Activated naive CD8-positive, alpha-beta T cell treated with anti-CD3 and anti-CD28 coated beads for 36 hours (primary cell): ENCODE results near the gene PBX1. TPM values are rescaled to one million over a fixed set of nuclear protein-coding genes. Genes with fewer than 3 reads are reported as not detected.

Source experiments
- DNase-seq: peaks from one replicate; pipeline ENCODE4 v3.0.0; 2021
- H3K27ac Mint-ChIP-seq: one replicate; pipeline ENCODE4 v1.8.0; 2022; ENCODE audit warnings: mild to moderate bottlenecking, moderate library complexity, mixed read lengths
- H3K27me3 Mint-ChIP-seq: one replicate; pipeline ENCODE4 v1.8.0; 2022; ENCODE audit warnings: mild to moderate bottlenecking, mixed read lengths
- H3K36me3 Mint-ChIP-seq: one replicate; pipeline ENCODE4 v1.8.0; 2021; ENCODE audit warnings: mild to moderate bottlenecking, mixed read lengths
- H3K4me1 Mint-ChIP-seq: one replicate; pipeline ENCODE4 v1.8.0; 2021; ENCODE audit warnings: mixed read lengths
- H3K4me3 Mint-ChIP-seq: one replicate; pipeline ENCODE4 v1.8.0; 2022; ENCODE audit warnings: mild to moderate bottlenecking, moderate library complexity, mixed read lengths
- H3K9me3 Mint-ChIP-seq: one replicate; pipeline ENCODE4 v1.8.0; 2022; ENCODE audit warnings: mixed read lengths
- total RNA-seq, 2 experiments: library from RNA; stranded (reverse); gene quantifications; one replicate each; pipeline ENCODE4 v1.2.3, GENCODE V29; 2021

Gene PBX1
- total RNA-seq, 2 experiments from 2014 or later: 0.04 TPM; not detected in 1

GRCh38 chr1:164804366-164804765, 245.4 kb downstream of the PBX1 start:
- no peaks in the 10 kb centered on the region for H3K36me3 Mint-ChIP-seq
- peaks cover 4% of the 10 kb centered on the region for H3K27me3 Mint-ChIP-seq
- no peak overlapping the region for H3K27ac Mint-ChIP-seq
- H3K4me1 Mint-ChIP-seq: no peaks in the 10 kb centered on the region
- DNase-seq: no peak
- H3K4me3 Mint-ChIP-seq: no peak overlapping the region
- H3K9me3 Mint-ChIP-seq: no peaks in the 10 kb centered on the region

GRCh38 chr1:164805399-164805798, 246.4 kb downstream of the PBX1 start:
- Mint-ChIP-seq H3K4me1 (no peaks in the 10 kb centered on the region), H3K4me3 (no peak overlapping the region), H3K36me3 (no peaks in the 10 kb centered on the region), H3K27me3 (peaks cover 4% of the 10 kb centered on the region), H3K9me3 (no peaks in the 10 kb centered on the region), H3K27ac (no peak overlapping the region)
- DNase-seq: no peak

- no peak overlapping the region for H3K27ac Mint-ChIP-seq
These were observed 247.5 kb downstream of the PBX1 start for GRCh38 chr1:164806531-164806930.

GRCh38 chr1:164813776-164814175, 254.8 kb downstream of the PBX1 start:
- Mint-ChIP-seq H3K27me3 (no peaks in the 10 kb centered on the region), H3K4me1 (no peaks in the 10 kb centered on the region), H3K36me3 (no peaks in the 10 kb centered on the region), H3K9me3 (no peaks in the 10 kb centered on the region), H3K27ac (no peak overlapping the region), H3K4me3 (no peak overlapping the region)
- no peak for DNase-seq

More at GRCh38 chr1:164806531-164806930, 247.5 kb downstream of the PBX1 start:
- Mint-ChIP-seq H3K36me3 (no peaks in the 10 kb centered on the region), H3K27me3 (peaks cover 4% of the 10 kb centered on the region), H3K4me3 (no peak overlapping the region), H3K4me1 (no peaks in the 10 kb centered on the region), H3K9me3 (no peaks in the 10 kb centered on the region)
- no peak for DNase-seq

GRCh38 chr1:164821648-164822047, 262.7 kb downstream of the PBX1 start:
- Mint-ChIP-seq H3K9me3 (no peaks in the 10 kb centered on the region), H3K36me3 (no peaks in the 10 kb centered on the region), H3K27ac (no peak overlapping the region), H3K27me3 (no peaks in the 10 kb centered on the region), H3K4me3 (no peak overlapping the region), H3K4me1 (no peaks in the 10 kb centered on the region)
- DNase-seq: no peak

GRCh38 chr1:164823486-164824279, 264.7 kb downstream of the PBX1 start:
- Mint-ChIP-seq H3K36me3 (no peaks in the 10 kb centered on the region), H3K27me3 (no peaks in the 10 kb centered on the region), H3K9me3 (no peaks in the 10 kb centered on the region)

GRCh38 chr1:164824542-164824941, 265.6 kb downstream of the PBX1 start:
- no peak for DNase-seq
- H3K9me3 Mint-ChIP-seq: no peaks in the 10 kb centered on the region
- H3K27ac Mint-ChIP-seq: no peak overlapping the region
- no peaks in the 10 kb centered on the region for H3K27me3 Mint-ChIP-seq
- no peak overlapping the region for H3K4me3 Mint-ChIP-seq
- H3K36me3 Mint-ChIP-seq: no peaks in the 10 kb centered on the region
- no peaks in the 10 kb centered on the region for H3K4me1 Mint-ChIP-seq

More at GRCh38 chr1:164823486-164824279, 264.7 kb downstream of the PBX1 start:
- no peak overlapping the region for H3K27ac Mint-ChIP-seq
- no peaks in the 10 kb centered on the region for H3K4me1 Mint-ChIP-seq
- H3K4me3 Mint-ChIP-seq: no peak overlapping the region
- DNase-seq: no peak

- Mint-ChIP-seq H3K9me3 (no peaks in the 10 kb centered on the region), H3K27ac (no peak overlapping the region), H3K4me3 (no peak overlapping the region)
These were observed 271.6 kb downstream of the PBX1 start for GRCh38 chr1:164830628-164831027.

GRCh38 chr1:164834641-164835040, 275.7 kb downstream of the PBX1 start:
- no peaks in the 10 kb centered on the region for H3K9me3 Mint-ChIP-seq
- no peaks in the 10 kb centered on the region for H3K4me1 Mint-ChIP-seq
- H3K27ac Mint-ChIP-seq: no peak overlapping the region
- H3K4me3 Mint-ChIP-seq: no peak overlapping the region
- DNase-seq: no peak
- no peaks in the 10 kb centered on the region for H3K36me3 Mint-ChIP-seq
- H3K27me3 Mint-ChIP-seq: peaks cover 7% of the 10 kb centered on the region

More at GRCh38 chr1:164830628-164831027, 271.6 kb downstream of the PBX1 start:
- Mint-ChIP-seq H3K27me3 (no peaks in the 10 kb centered on the region), H3K4me1 (no peaks in the 10 kb centered on the region), H3K36me3 (no peaks in the 10 kb centered on the region)
- no peak for DNase-seq

- H3K4me3 Mint-ChIP-seq: no peak overlapping the region
- DNase-seq: no peak
- H3K36me3 Mint-ChIP-seq: no peaks in the 10 kb centered on the region
- H3K4me1 Mint-ChIP-seq: no peaks in the 10 kb centered on the region
- H3K27me3 Mint-ChIP-seq: peaks cover 7% of the 10 kb centered on the region
- no peak overlapping the region for H3K27ac Mint-ChIP-seq
- H3K9me3 Mint-ChIP-seq: no peaks in the 10 kb centered on the region
These were observed 277.6 kb downstream of the PBX1 start for GRCh38 chr1:164836614-164837018.

GRCh38 chr1:164838786-164839185, 279.8 kb downstream of the PBX1 start:
- H3K27me3 Mint-ChIP-seq: peaks cover 7% of the 10 kb centered on the region
- H3K4me1 Mint-ChIP-seq: no peaks in the 10 kb centered on the region
- H3K4me3 Mint-ChIP-seq: no peak overlapping the region
- H3K27ac Mint-ChIP-seq: no peak overlapping the region
- no peaks in the 10 kb centered on the region for H3K36me3 Mint-ChIP-seq
- DNase-seq: no peak
- H3K9me3 Mint-ChIP-seq: no peaks in the 10 kb centered on the region

GRCh38 chr1:164840936-164841335, 282.0 kb downstream of the PBX1 start:
- no peak for DNase-seq
- H3K4me3 Mint-ChIP-seq: no peak overlapping the region
- no peaks in the 10 kb centered on the region for H3K4me1 Mint-ChIP-seq
- H3K36me3 Mint-ChIP-seq: no peaks in the 10 kb centered on the region
- no peak overlapping the region for H3K27ac Mint-ChIP-seq
- no peaks in the 10 kb centered on the region for H3K9me3 Mint-ChIP-seq
- H3K27me3 Mint-ChIP-seq: peaks cover 7% of the 10 kb centered on the region

- peaks cover 7% of the 10 kb centered on the region for H3K27me3 Mint-ChIP-seq
- H3K4me1 Mint-ChIP-seq: no peaks in the 10 kb centered on the region
- H3K4me3 Mint-ChIP-seq: no peak overlapping the region
- DNase-seq: no peak
- no peaks in the 10 kb centered on the region for H3K36me3 Mint-ChIP-seq
- no peaks in the 10 kb centered on the region for H3K9me3 Mint-ChIP-seq
- no peak overlapping the region for H3K27ac Mint-ChIP-seq
These were observed 282.9 kb downstream of the PBX1 start for GRCh38 chr1:164841702-164842465.

GRCh38 chr1:164842870-164843269, 283.9 kb downstream of the PBX1 start:
- Mint-ChIP-seq H3K4me3 (no peak overlapping the region), H3K36me3 (no peaks in the 10 kb centered on the region), H3K27me3 (peaks cover under 1% of the 10 kb centered on the region), H3K4me1 (no peaks in the 10 kb centered on the region), H3K9me3 (no peaks in the 10 kb centered on the region), H3K27ac (no peak overlapping the region)
- DNase-seq: no peak

- Mint-ChIP-seq H3K4me1 (no peaks in the 10 kb centered on the region), H3K36me3 (no peaks in the 10 kb centered on the region), H3K27me3 (no peaks in the 10 kb centered on the region), H3K9me3 (no peaks in the 10 kb centered on the region), H3K4me3 (no peak overlapping the region), H3K27ac (no peak overlapping the region)
- no peak for DNase-seq
These were observed 284.9 kb downstream of the PBX1 start for GRCh38 chr1:164843743-164844500.
